ENCODE measurements around the gene APPL1.

DNA sequence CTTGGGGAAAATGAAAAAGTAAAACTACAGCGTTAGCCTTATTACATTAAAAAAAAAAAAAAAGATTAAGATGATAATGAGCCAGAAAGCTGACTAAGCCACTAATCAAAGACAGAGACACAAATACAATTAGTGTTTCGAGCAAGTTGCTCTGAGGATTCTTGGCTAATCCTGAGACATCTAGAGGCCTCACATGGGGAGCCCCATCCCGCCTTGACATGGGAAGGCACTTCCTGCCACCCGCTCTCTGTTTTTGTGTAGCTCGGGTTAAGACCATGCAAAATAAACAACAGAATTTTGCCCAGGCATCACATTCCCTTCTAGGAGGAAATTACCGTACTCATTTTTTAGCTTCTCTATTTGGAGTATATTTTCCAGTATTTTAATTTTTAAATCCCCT lies 43.0 kb upstream of the APPL1 start:
- TF ChIP-seq, protein P1, sequence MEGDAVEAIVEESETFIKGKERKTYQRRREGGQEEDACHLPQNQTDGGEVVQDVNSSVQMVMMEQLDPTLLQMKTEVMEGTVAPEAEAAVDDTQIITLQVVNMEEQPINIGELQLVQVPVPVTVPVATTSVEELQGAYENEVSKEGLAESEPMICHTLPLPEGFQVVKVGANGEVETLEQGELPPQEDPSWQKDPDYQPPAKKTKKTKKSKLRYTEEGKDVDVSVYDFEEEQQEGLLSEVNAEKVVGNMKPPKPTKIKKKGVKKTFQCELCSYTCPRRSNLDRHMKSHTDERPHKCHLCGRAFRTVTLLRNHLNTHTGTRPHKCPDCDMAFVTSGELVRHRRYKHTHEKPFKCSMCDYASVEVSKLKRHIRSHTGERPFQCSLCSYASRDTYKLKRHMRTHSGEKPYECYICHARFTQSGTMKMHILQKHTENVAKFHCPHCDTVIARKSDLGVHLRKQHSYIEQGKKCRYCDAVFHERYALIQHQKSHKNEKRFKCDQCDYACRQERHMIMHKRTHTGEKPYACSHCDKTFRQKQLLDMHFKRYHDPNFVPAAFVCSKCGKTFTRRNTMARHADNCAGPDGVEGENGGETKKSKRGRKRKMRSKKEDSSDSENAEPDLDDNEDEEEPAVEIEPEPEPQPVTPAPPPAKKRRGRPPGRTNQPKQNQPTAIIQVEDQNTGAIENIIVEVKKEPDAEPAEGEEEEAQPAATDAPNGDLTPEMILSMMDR (conservative IDR thresholded peaks at IDR 0.05 in 1 of 2, IDR thresholded peaks at IDR 0.05 in 1 of 2; ENCODE audit: extremely low read depth in 1 of 2, insufficient read depth in 1 of 2, low read depth in 1 of 2, low read length in 2 of 2) = no peak
- no peak for TF ChIP-seq EZH2 (IDR thresholded peaks at IDR 0.05; ENCODE audit: borderline replicate concordance, low read length)

Measured in mammary epithelial cell (primary cell).